GM18909 (cell line): ENCODE results near the gene WNK2.

Source experiments
- ATAC-seq: cut with Tn5 transposase; IDR thresholded peaks from one replicate; pipeline ENCODE4 v1.9.1; 2021; ENCODE audit warnings: mild to moderate bottlenecking; ENCODE audit not compliant: unreplicated experiment, poor library complexity

Gene WNK2

DNA sequence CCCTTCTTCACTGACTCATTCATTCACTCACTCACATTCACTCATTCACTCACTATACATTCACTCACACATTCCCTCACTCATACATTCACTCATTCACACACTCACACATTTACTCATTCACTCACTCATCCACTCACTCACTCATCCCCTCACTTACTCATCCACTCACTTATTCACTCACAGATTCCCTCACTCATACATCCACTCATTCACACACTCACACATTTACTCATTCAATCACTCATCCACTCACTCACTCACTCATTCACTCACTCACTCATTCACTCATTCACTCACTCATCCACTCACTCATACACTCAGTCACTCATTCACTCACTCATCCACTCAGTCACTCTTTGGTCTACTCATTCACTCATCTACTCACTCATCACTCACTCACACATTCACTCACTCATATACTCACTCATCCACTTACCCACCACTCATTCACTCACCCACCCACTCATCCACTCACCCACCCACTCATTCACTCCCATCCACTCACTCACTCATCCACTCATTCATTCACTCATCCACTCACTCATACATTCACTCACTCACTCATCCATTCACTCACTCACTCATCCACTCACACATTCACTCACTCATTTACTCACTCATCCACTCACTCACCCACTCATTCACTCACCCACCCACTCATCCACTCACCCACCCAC is 27.2 kb downstream of the WNK2 start:
- ATAC-seq = no peak

DNA sequence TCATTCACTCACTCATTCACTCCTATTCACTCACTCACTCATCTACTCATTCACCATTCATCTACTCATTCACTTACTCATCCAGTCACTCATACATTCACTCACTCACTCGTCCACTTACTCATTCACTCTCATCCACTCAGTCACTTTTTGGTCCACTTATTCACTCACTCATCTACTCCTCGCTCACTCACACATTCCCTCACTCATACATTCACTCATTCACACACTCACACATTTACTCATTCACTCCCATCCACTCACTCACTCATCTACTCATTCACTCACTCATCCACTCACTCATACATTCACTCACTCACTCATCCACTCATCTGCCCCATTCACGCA is 27.7 kb downstream of the WNK2 start:
- ATAC-seq = no peak

DNA sequence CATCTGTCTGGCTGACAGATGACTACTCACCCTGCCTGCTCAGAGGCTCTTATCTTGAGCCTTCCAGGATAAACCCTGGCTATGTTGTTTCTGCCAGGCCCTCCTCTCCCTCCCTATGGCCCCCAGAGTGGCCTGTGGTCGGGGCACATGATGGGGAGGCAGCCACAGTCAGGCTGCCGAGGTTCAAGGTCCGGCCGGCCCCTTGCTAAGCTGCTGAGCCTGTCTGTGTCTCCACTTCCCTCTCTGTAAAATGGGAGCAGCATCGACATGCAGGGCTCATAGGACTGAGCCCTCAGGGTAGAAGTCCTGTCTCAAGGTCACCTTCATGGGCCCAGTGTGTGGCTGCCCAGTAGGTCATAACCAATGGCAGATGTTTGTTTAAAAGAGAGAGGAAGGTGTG is 28.5 kb downstream of the WNK2 start:
- ATAC-seq = no peak

DNA sequence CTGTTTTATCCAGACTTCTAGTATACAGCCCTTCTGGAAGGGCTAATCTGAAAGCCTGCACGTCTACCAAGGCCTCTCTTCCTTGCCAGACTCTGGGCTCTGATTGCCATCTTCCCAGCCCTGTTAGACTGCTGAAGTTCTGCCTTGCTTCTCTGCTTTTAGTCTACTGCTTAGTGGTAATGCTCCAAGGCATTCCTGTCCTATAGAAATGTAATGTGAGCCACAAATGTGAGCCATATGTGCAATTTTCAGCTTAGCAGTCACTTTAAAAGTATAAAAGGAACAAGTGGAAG is 32.1 kb downstream of the WNK2 start:
- ATAC-seq = no peak

DNA sequence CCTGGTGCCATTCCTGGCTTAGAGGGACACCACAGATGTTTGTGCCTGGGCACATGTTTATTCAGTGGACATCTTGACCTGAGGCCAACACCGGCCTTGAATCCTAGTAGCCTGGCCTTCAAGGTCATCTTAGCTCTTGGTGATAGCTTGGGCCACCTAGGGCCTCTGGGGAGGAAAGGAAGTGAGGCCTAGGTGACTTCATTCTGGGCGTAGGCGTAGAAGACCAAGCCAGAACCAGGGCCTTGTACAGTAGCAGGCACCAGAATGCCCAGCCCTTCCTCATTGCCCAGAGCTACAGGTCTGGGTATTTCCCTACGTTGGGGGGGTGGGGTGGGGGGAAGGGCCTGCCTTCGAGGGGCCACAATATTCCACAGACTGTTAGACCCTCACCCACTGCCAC is 33.8 kb downstream of the WNK2 start:
- no peak for ATAC-seq

DNA sequence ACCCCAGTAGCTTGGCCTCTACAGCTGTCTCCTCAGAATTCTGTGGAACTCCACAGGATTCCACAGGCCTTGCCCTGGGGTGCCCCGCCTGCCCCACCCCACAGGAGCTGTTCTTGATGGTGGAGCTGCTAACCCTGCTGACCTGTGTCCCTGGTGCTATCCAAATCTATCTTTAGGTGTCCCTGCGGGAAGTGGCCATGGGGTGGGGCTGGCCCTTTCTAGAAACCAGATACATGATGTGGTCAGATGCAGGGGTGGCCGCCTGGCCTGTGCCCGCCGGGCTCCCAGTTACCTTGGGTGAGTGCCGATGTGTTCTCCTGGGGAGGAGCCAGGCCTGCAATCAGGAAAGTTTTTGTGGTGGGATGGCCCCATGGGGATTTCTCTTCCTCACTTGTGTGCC is 34.2 kb downstream of the WNK2 start:
- ATAC-seq = no peak

DNA sequence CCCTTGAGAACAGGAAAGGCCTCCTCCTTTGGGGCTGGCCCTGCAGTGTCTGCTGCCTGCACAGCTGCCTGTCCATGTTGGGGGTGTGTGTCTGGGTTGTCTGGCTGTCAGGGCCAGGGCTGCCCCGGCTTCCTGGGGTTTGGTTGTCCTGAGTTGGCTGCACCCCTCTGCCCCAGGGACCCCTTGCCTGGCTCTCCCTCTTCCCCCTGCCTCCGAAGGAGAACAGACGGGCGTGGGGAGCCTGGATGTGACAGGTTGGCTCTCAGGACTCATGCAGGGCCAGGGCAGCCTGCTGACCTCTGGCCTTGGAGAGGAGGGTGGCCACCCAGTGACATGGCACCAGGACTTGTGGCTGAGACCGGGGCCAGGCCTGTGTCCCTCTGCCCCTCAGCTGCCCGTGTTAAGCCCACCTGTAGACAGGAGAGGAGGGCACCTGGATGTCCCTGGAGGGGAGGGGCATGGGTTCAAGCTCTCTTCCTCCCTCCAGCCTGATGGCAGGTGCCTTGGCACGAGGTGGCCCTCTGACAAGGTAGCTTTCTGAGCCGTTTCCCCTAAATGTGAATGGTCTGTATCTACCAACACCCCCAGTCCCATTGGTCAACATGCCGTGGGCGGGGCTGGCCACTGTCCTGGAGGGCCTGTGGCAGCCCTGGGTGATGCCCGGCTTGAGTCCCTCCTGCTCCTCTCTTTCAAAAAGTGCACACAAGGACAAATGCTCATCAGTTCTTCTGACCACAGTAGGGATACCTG is 34.9 kb downstream of the WNK2 start:
- ATAC-seq = no peak

DNA sequence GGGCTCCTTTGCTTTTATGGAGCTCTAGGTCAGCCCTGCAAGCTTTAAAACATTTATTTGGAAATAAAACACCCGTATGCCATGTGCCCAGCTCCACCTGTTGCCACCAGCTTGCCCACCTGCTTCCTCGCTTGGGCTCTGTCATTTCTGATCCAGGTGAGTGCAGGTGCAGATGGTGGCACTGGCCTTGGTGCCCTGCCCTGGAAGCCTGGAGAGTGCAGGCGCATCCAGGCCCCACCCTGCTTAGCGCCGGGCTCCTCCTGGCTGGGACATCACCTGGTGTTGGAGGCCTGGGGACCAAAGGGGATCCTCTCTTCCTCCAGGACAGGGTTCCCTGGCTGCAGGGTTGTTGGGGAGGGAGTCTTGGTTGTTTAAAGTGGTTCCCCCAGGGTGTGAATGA is 35.8 kb downstream of the WNK2 start:
- ATAC-seq = no peak

DNA sequence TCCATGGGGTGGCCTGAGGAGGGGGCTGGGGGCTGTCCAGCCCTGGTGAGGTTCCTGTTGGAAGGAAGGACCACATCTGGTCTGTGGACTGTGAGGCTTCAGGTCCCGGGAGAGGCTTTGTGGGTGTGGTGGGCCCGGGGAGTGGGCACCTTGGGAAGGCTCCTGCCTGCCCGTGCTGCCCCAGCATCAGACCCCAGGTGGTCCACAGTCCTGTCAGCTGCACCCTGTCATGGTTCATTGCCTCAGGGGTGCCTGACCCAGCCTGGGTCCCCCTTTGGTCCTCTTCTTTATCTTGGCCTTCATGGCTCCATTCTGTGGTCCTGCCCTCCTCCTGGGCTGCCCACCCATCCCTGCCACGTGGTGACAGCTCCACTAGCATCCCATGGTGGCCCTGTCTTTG is 36.7 kb downstream of the WNK2 start:
- no peak for ATAC-seq

DNA sequence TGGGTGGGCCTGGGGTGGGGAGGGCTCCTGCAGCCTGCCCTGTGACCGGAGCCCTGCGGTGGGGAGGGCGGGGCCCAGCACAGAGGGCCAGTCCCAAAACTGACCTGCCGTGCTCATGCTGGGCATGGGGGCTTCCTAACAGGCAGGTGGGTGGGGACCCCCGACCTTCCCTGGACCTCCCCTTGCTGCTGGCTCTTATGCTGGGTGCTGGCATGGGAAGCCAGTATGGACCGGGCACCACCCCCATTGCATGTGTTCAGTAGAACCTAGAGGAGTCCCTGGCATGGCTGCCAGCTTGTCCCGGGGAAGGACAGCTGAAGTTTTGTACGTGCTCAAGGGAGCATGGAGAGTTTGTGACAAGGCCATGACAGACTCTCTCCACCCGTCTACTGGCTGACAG is 37.1 kb downstream of the WNK2 start:
- ATAC-seq = no peak

DNA sequence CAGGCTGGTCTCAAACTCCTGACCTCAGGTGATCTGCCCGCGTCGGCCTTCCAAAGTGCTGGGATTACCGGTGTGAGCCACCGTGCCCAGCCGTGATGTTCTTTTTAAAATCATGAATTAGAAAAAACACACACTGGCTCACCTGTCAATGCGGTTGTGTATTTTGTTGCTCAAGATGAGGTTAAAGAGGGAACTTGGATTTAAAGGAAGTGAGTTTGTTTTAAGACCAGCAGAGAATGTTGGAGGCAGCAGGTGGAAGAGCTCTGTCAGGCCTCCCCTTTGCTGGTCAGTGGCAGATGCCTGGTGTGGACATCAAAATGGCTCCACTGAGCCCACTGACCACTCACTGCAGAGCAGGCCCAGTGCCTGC is 38.9 kb downstream of the WNK2 start:
- no peak for ATAC-seq

DNA sequence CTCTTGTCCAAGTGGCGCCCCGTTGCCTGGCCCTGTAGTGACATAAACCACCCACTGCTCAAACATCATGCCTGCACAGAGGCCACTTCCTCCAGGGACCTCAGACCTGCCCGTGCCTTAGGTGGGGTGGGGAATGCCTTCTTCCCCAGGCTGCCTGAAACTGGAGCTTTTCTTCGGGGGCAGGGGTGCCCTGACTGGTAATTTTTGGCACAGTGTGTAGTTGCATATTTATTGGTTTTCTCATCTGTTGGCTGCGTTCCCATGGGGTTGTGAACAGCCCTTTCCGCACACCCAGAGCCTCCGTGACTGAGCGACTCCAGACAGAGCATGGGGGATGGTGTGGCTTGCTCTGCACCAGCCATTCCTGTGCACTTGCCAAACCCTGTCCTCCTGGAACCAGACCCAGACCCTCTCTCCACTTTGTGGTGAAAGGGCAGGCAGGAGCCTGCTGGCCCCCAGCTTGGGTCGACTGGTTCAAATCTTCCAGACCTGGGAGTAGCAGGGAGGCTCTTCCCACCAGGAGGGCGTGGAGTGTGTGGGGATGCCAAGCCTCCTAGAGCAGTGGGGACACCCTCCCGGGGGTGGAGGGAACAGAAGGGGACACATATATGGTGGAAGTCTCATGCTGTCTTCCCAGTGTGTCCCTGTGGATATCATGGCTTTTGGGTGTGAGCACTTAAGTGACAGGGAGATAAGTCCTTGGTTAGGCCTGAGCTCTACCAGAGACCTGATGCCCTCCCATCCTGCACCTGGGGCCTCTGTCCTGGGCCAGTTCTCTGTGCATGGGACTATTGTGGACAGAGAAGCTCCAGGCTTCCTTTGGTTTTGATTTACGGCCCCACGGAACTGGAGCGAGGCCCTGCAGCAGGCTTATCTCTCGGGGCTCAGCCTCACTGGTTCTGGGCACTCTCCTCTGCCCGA is 39.6 kb downstream of the WNK2 start:
- ATAC-seq = no peak

DNA sequence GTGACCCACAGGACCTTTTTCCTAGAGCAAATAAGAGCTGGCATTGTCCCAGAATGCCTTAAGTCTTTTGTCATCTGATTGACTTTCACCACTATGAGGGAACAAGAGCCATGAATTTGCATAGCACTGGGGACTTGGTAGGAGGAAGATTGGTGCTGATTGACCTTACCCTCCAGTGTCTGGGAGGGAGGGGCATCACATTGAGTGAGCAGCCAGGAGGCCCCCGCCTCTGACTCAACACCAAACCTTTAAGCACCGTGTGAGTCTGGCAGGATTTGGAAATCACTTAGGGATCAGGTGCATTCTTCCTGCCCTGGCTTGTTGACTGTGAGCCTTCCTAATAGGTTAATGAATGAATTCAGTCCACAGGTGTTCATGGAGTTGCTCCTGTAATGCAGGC is 40.7 kb downstream of the WNK2 start:
- ATAC-seq = no peak

DNA sequence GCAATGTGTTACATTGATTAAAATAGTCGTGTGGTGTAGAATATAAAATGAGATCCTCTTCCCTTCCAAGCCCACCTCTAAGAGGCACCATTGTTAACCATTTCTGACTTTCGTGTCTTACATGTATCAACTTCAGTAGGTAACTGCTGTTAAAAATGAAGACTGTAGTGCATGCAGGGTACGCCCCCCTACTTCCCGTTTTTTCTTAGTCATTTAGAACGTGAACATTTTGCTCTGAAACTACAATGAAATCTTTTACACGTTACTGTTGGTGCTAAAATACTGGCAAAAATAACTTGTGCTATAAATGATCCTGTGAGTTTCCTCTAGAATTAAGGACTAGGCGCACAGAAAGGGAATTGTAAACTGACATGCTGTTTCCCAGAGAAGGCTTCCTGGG is 41.5 kb downstream of the WNK2 start:
- ATAC-seq = no peak

DNA sequence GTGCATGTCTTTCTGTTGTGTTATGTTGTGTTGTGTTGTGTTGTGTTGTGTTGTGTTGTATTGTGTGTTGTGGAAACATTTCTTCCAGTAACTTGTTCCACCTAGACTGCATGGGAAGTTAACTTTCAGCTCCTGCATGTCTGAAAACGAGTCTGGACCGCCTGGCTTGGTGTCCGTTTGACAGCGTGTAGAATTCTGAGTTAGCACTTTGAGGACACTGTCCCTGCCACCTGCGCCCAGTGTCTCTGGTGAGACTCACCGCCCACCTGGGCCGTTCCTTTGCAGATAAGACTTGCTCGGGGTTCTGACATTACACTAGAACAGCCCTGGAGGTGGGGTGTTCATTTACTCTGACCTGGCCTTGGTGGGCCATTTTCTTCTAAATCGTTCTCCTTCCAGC is 42.0 kb downstream of the WNK2 start:
- ATAC-seq = no peak

DNA sequence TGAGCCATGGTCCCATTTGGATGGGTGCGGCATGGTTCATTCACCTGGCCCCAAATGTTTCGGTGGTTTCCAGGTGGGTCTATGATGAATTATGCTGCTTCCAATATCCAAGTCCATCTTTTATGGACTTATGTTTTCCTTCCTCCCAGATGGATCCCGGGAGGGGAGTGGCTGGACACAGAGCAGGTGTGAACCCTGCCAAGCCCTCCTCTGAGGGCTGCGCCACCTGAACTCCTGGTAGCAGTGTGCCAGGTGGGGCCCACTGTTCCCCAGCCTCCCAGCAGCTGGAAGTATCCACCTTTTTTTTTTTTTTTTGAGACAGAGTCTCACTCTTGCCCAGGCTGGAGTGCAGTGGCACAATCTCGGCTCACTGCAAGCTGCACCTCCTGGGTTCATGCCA is 42.9 kb downstream of the WNK2 start:
- no peak for ATAC-seq

DNA sequence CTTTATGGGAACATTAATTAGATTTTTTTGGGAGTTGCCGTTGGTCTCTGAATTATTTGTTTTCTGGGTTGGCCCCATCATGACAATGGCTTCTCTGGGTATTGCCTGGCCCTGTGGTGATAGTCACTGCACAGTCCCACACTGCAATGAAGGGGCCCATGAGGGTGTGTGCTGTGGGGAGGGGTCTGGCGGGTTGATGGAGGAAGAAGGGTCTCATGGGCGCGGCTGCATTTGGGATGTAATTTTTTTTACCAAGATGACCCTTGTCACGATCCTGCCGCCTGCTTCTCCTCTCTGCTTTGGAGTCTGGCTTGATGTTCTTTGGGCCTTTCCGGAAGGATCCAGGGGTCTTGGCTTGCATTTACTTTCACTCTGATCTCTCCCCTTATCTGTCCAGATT is 44.1 kb downstream of the WNK2 start:
- ATAC-seq = no peak

DNA sequence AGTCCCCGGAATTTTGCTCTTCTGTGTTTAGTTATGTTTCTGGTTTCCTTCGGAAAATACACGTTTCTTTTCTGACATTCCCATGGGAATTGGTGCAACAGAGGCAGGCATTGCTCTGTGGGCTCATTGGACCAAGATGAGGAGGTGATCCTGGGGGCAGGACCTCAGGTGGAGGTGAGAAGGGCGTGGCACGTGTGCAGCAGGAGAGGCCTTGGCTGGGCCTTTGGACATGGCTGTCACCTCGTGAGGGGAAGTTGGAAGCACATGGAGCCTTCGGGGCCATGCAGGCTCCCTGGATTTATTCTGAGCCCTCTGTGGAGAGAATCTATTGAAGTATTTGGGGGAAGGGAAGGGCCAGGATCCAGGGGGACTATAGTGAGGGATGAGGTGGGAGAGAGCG is 44.5 kb downstream of the WNK2 start:
- no peak for ATAC-seq

DNA sequence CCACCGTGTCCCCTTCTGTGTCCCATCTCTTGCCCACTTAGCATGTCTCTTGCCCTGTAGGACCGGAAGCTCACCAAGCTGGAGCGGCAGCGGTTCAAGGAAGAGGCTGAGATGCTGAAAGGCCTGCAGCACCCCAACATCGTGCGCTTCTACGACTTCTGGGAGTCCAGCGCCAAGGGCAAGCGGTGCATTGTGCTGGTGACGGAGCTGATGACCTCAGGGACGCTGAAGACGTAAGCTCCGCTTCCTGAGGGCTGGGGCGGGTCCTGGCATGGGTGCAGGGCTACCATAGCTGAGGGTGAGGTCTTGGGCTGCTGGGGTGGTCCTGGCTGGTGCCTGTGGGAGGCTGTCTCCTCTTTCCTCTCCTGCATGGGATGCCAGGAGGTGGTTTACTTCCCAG is 45.7 kb downstream of the WNK2 start:
- ATAC-seq = no peak

DNA sequence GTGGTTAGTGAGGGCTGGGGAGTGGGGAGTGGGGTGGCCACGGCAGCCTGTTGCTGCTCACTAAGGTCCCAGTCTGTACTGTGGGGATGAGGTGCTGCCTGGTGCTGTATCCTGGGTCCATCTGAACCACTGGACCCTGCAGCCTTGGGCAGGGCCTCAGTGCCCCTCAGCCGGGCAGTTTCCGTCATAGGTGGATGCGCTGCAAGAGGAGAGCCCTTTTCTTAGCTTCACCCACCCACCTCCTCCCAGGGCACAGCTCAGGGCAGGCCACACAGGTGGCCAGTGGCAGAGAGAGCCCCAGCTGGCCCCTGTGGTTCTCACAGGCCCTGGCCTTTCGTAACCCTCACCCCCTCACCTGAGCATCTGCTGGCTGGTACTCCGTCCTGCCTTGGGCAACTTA is 46.2 kb downstream of the WNK2 start:
- no peak for ATAC-seq

DNA sequence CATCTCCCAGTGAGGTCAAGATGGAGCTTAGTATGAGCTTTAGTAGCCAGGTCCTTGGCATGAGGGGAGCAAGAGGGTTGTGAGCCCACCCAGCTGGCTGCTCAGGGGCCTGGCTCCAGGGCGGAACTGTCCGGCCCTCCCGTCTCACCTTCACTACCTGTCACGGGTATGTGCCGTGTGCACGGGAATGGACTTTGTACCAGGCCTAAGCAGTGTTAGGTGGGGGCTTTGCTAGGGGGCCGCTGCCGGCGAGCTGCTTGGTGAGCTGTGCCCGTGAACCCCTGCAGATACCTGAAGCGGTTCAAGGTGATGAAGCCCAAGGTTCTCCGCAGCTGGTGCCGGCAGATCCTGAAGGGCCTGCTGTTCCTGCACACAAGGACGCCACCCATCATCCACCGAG is 46.7 kb downstream of the WNK2 start:
- ATAC-seq = no peak
